Stimulated activated naive B cell treated with anti-CD40 and anti-IgM and Interleukin-4, amounts not matched to agents 10 μg/mL and 1 μg/mL and 100 μg/mL, for 72 hours (primary cell): ENCODE results near the gene PRKN.

Source experiments
- ATAC-seq, 2 donors: fragments of 150-1000 bp; cut with Tn5 transposase; replicated peaks; 2 replicates each; pipeline ENCODE4 v1.10.0; 2021; ENCODE audit warnings: moderate library complexity in 1 of 2
- DNase-seq: peaks from one replicate; pipeline ENCODE4 v3.0.0; 2021
- H3K27ac Mint-ChIP-seq: one replicate; pipeline ENCODE4 v1.8.0; 2022; ENCODE audit warnings: mild to moderate bottlenecking, mixed read lengths
- H3K27me3 Mint-ChIP-seq, 2 donors: one replicate each; pipeline ENCODE4 v1.8.0; 2022; ENCODE audit warnings: mixed read lengths in 2 of 2
- H3K36me3 Mint-ChIP-seq, 2 donors: one replicate each; pipeline ENCODE4 v1.8.0; 2022; ENCODE audit warnings: mixed read lengths in 2 of 2, mild to moderate bottlenecking in 1 of 2
- H3K4me1 Mint-ChIP-seq, 2 donors: one replicate each; pipeline ENCODE4 v1.8.0; 2022; ENCODE audit warnings: mixed read lengths in 2 of 2, mild to moderate bottlenecking in 1 of 2
- H3K4me3 Mint-ChIP-seq, 2 donors: one replicate each; pipeline ENCODE4 v1.8.0; 2022; ENCODE audit warnings: mild to moderate bottlenecking in 2 of 2, mixed read lengths in 2 of 2, moderate library complexity in 1 of 2
- H3K9me3 Mint-ChIP-seq, 2 donors: one replicate each; pipeline ENCODE4 v1.8.0; 2022; ENCODE audit warnings: mixed read lengths in 2 of 2, mild to moderate bottlenecking in 1 of 2

PRKN gene

DNA sequence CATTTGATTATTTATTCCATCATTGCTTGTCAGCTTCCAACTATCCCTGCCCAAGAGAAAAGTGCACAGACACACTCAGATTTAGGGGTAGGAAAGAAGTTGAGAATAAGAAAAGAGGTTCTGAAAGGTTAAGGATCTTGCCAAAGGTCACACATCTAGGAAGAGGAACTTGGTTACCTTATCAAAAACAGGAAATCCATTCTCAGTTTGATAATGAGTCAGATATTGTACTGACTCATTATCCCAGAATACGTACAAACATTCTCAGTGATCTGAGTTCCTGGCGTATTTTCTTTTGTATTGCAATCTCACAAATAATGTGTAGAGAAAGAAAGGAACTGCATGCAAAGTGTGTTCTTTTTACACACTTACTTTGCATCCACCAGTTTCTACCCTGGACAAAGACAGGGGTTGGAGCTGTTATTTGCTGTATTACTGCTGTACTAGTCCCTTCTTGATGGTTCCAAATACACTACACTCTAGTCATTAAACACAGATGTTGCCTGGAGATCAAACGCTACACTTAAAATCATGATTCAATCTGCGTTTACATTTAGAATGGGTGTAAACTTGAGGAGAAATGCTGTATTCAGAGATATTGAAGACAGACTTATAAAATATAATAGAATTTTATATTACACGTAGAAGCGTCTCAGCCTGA, 545.7 kb downstream of the PRKN start:
- Mint-ChIP-seq H3K4me3 (no peak overlapping the region), H3K27me3 (no peaks in the 10 kb centered on the region), H3K36me3 (no peaks in the 10 kb centered on the region), H3K4me1 (peaks cover 14 to 15% of the 10 kb centered on the region in 2 donors), H3K27ac (no peak overlapping the region), H3K9me3 (peaks cover 0 to 5% of the 10 kb centered on the region in 2 donors)
- ATAC-seq: peak; percentile 87 to 88
- no peak for DNase-seq

DNA sequence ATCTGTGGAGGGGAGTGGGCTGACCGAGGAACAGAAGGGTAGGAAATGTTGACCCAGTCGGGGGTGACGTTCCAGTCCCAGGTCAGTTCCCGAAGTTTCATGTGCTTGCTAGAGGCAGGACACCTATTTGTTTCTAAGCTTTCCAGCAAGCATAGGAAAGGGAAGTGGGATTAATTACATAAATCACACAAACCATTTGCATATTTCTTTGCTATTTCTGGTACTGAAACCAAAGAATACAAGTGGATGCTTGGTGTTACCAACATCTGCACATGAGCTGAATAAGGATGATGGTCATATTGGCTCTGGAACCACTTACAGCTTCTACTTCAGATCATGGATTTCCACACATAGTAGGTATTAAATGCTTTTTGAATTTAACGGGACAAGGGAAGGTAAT, 546.5 kb downstream of the PRKN start:
- peaks cover 14 to 15% of the 10 kb centered on the region in 2 donors for H3K4me1 Mint-ChIP-seq
- H3K9me3 Mint-ChIP-seq: peaks cover 0 to 5% of the 10 kb centered on the region in 2 donors
- no peak overlapping the region for H3K27ac Mint-ChIP-seq
- H3K4me3 Mint-ChIP-seq: peak overlapping the region in 1 of 2 donors; percentile 1
- H3K27me3 Mint-ChIP-seq: no peaks in the 10 kb centered on the region
- ATAC-seq (peak; percentile 42 to 48), DNase-seq (no peak)
- no peaks in the 10 kb centered on the region for H3K36me3 Mint-ChIP-seq

DNA sequence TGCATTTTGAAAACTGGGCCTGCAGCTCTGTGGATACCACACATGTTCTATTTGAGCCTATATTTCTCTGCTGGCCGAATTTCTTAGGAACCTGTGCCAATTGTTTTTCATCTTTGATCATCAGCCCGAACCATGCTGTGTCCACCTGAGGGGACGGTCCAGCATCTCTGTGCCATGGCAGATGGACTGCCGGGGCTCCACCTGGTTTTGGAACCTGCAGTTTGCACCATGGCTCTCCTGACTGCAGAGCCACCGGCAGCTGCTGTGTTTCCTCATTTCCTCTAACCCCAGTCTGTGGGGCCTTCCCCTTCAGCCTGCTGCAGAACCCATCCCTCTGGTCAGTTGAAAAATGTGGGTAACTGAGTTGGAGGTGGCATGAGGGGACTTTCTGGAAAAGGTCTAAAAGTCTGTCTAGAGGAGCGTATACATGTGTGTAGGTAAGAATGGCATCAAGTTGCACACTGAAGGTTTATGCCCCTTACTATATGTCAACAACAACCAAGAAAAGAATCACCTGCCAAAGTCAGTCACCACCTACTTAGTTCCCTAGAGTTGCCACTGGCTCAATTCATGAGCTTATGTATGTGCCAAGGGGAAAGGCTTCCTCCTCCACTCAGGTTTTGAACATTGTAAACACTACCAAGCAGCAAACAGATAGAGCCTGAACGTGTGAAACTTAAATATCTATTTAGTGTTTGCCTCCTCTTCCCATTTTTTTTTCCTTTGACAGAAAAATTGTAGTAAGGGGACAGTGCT, 548.2 kb downstream of the PRKN start:
- no peaks in the 10 kb centered on the region for H3K36me3 Mint-ChIP-seq
- H3K9me3 Mint-ChIP-seq: peaks cover 0 to 5% of the 10 kb centered on the region in 2 donors
- ATAC-seq: peak; percentile 26 to 35
- H3K4me3 Mint-ChIP-seq: no peak overlapping the region
- H3K27ac Mint-ChIP-seq: no peak overlapping the region
- no peaks in the 10 kb centered on the region for H3K27me3 Mint-ChIP-seq
- no peak for DNase-seq
- peaks cover 14 to 15% of the 10 kb centered on the region in 2 donors for H3K4me1 Mint-ChIP-seq

DNA sequence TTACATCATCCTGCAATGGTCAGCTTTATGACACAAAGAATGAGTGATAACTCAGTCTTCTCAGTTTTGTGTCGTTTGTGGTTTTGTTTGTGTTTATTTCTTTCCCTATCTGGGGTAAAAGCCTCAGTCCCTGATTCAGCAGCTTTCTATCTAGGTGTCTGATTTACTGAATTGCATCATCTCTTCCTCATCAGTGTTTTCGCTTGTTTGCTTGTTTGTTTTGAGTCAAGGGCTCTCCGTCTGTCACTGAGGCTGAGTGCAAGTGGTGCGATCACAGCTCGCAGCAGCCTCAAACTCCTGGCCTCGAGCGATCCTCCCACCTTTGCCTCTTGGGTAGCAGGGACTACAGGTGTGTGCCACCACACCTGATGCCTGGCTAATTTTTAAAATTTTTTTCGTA, 548.9 kb downstream of the PRKN start:
- peaks cover 0 to 5% of the 10 kb centered on the region in 2 donors for H3K9me3 Mint-ChIP-seq
- H3K4me3 Mint-ChIP-seq: no peak overlapping the region
- H3K27me3 Mint-ChIP-seq: no peaks in the 10 kb centered on the region
- H3K36me3 Mint-ChIP-seq: no peaks in the 10 kb centered on the region
- ATAC-seq (no peak), DNase-seq (no peak)
- no peak overlapping the region for H3K27ac Mint-ChIP-seq
- peaks cover 14 to 15% of the 10 kb centered on the region in 2 donors for H3K4me1 Mint-ChIP-seq

DNA sequence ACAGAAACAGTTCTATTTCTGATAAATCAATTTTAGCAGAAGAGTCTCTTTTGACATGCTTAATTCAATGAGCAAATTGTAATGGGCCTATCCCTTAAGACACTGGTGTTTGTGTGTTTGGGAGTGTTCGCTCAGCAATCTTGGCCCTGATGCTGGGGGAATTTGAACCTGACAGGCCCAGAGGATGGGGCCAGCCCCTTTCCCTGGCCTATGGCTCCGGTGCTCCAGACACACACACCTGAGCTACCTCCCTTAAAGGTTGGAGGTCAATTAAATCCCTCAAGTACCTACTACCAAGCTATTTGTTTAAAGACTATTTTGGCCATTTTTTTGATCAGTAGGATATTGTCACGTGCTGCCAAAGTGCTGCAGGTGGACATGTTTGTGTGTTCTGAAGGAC, 549.3 kb downstream of the PRKN start:
- Mint-ChIP-seq H3K4me1 (peaks cover 14 to 15% of the 10 kb centered on the region in 2 donors), H3K36me3 (no peaks in the 10 kb centered on the region), H3K27ac (no peak overlapping the region), H3K9me3 (peaks cover 0 to 5% of the 10 kb centered on the region in 2 donors), H3K27me3 (no peaks in the 10 kb centered on the region), H3K4me3 (no peak overlapping the region)
- DNase-seq: no peak
- ATAC-seq: no peak

DNA sequence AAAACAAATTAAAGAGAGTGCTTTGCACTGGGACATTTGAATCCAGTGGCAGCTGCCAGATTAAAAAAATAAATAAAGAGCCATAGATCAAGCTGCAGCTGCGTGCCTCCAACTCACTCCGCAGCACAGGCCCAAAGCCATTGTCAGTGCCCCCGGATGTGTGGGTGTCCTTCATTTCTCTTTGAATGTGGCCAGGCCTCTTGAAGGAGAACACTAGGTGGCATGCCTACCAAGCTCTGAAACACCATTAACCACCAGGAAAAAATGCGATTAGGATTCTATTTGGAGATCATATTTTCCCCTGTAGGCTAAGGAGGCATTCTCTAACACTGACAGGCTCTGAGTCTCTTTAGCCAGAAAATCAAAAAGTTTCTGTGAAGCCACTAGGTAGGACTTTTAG, 549.8 kb downstream of the PRKN start:
- H3K27me3 Mint-ChIP-seq: no peaks in the 10 kb centered on the region

DNA sequence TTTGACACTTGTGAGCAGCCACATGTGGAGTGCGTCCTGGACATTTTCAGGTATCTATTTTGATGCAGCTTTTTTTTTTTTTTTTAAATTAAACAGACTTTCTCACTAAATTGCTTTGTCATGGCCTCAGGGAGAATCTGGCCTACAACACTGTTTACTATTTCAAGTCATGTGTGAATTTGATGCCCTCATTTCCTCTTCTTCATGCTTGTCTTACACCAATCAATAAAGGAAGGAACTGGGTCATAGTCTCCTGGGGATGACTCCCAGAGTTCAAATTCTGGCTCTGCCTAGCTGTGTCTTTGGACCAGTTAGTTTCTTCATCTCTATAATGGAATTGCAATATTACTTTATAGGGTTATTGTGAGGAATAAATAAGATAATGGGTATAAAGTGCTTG, 554.1 kb downstream of the PRKN start:
- no peak overlapping the region for H3K4me3 Mint-ChIP-seq
- H3K9me3 Mint-ChIP-seq: no peaks in the 10 kb centered on the region
- no peaks in the 10 kb centered on the region for H3K36me3 Mint-ChIP-seq
- H3K27me3 Mint-ChIP-seq: no peaks in the 10 kb centered on the region
- ATAC-seq (no peak), DNase-seq (no peak)
- H3K4me1 Mint-ChIP-seq: no peaks in the 10 kb centered on the region
- no peak overlapping the region for H3K27ac Mint-ChIP-seq

More for the DNA sequence above, 549.8 kb downstream of the PRKN start:
- Mint-ChIP-seq H3K27ac (no peak overlapping the region), H3K4me3 (no peak overlapping the region), H3K4me1 (peaks cover 14 to 15% of the 10 kb centered on the region in 2 donors), H3K9me3 (peaks cover 0 to 5% of the 10 kb centered on the region in 2 donors), H3K36me3 (no peaks in the 10 kb centered on the region)
- ATAC-seq (no peak), DNase-seq (no peak)

DNA sequence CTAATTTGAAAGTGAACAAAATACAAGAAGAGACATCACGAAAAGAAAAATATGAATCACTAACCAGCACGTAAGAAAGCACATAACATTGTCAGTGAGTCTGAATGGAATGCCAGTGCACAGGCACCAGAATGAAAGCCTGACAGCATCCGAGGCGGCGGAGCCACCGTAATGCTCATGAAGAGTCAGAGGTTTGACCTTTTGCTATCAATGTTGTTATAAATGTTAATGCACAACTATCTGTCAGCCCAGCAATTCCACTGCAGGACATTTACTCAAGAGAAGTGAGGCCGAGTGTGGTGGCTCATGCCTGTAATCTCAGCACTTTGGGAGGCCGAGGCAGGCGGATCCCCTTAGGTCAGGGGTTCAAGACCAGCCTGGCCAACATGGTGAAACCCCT, 562.1 kb downstream of the PRKN start:
- H3K4me3 Mint-ChIP-seq: no peak overlapping the region
- no peaks in the 10 kb centered on the region for H3K27me3 Mint-ChIP-seq
- H3K36me3 Mint-ChIP-seq: no peaks in the 10 kb centered on the region
- H3K9me3 Mint-ChIP-seq: no peaks in the 10 kb centered on the region
- no peaks in the 10 kb centered on the region for H3K4me1 Mint-ChIP-seq
- no peak overlapping the region for H3K27ac Mint-ChIP-seq
- no peak for DNase-seq
- no peak for ATAC-seq

DNA sequence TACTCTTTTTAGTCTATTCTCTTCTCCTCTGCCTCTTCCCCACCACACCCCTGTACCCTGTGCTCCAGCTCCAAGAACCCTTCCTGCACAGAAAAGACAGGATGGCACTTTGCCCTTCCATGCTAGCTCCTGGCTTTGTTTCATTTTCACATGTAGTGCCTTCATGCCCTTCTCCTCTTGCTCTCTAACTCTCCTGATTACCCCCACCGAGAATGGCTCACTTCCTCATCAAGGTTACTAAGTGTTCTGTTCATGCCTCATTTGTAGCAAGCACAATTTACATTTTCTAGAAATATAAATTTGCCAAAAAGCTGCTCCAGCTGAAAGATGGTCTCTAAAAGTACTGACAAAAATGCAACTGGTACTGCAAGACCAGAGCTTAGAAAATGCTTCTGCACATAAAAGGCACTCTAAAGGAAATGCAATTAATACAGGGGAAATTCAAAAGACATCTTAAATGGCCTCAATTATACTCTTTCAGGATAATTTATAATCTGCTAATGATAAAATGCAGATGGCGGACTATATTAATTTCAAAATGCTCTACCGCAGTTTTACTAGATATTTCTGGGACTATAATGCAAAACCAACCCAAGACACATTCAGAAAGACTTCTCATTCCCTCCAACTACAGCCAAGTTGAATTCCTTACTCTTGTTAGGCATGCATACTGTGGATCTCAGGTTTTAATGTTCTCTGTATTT, 570.2 kb downstream of the PRKN start:
- H3K9me3 Mint-ChIP-seq: peaks cover 2 to 5% of the 10 kb centered on the region in 2 donors
- no peaks in the 10 kb centered on the region for H3K27me3 Mint-ChIP-seq
- H3K4me1 Mint-ChIP-seq: peaks cover 4 to 10% of the 10 kb centered on the region in 2 donors
- peak; percentile 96 for ATAC-seq
- no peak overlapping the region for H3K4me3 Mint-ChIP-seq
- no peak for DNase-seq
- peaks cover 0 to 1% of the 10 kb centered on the region in 2 donors for H3K36me3 Mint-ChIP-seq
- H3K27ac Mint-ChIP-seq: no peak overlapping the region

DNA sequence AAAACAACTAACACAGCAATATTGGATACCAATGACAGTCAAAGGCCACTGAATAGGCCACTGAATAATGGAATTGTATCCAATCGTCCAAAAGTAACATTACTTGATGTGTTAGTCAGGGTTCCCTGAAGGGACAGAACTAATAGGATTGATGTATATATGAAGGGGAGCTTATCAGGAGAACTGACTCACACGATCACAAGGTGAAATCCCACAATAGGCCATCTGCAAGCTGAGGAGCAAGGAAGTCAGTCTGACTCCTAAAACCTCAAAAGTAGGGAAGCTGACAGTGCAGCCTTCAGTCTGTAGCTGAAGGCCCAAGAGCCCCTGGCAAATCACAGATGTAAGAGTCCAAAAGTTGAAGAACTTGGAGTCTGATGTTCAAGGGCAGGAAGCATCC, 571.4 kb downstream of the PRKN start:
- DNase-seq: no peak
- ATAC-seq: no peak

DNA sequence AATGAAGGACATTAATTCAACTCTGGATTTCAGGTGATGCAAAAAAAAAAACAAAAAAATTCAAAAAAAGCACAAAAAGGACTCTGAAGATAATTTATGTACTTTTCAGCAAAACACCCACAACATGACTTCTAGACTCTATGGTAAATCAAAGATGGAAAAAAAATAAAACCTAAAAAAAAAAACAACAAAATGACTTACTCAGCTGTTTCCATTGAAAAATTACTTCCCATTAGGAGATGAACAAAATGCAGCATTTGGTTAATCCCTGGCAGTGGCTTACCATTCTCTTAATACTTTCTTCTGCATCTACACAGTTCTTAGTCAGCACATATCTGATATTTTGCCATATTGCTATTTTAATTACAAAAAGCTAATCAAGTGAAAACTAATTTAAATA, 572.6 kb downstream of the PRKN start:
- H3K4me1 Mint-ChIP-seq: peaks cover 7 to 22% of the 10 kb centered on the region in 2 donors
- H3K27me3 Mint-ChIP-seq: no peaks in the 10 kb centered on the region
- H3K36me3 Mint-ChIP-seq: peaks cover 0 to 1% of the 10 kb centered on the region in 2 donors
- peaks cover 2 to 5% of the 10 kb centered on the region in 2 donors for H3K9me3 Mint-ChIP-seq
- no peak for DNase-seq
- H3K4me3 Mint-ChIP-seq: no peak overlapping the region
- H3K27ac Mint-ChIP-seq: no peak overlapping the region
- no peak for ATAC-seq

More for the DNA sequence above, 571.4 kb downstream of the PRKN start:
- H3K36me3 Mint-ChIP-seq: peaks cover 0 to 1% of the 10 kb centered on the region in 2 donors
- H3K4me3 Mint-ChIP-seq: no peak overlapping the region
- H3K9me3 Mint-ChIP-seq: peaks cover 2 to 5% of the 10 kb centered on the region in 2 donors
- no peaks in the 10 kb centered on the region for H3K27me3 Mint-ChIP-seq
- H3K4me1 Mint-ChIP-seq: peaks cover 4 to 15% of the 10 kb centered on the region in 2 donors
- no peak overlapping the region for H3K27ac Mint-ChIP-seq

DNA sequence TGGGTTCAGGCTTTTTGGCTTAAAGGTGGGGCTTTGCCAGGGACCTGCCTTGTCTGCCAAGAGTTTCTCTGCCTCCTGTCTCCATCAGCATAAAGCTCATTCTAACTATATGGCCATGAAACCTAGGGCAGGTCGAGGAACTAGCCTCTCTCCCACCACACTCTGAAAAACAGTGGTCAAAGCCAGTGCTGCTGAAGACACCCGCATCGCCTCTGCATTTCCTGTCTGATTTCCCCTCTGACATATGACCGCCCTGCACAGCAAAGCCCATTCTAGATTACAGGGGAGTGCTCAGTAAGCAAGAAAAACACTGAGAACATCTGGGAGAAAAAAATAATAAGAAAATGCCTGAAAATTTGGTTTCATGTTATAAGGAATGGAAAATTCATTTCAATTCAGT, 573.6 kb downstream of the PRKN start:
- DNase-seq: no peak
- H3K4me1 Mint-ChIP-seq: peaks cover 7 to 22% of the 10 kb centered on the region in 2 donors
- H3K36me3 Mint-ChIP-seq: peaks cover 0 to 1% of the 10 kb centered on the region in 2 donors
- H3K4me3 Mint-ChIP-seq: no peak overlapping the region
- H3K27ac Mint-ChIP-seq: no peak overlapping the region
- peak in 1 of 2 donors; percentile 31 for ATAC-seq
- H3K9me3 Mint-ChIP-seq: peaks cover 2 to 8% of the 10 kb centered on the region in 2 donors
- H3K27me3 Mint-ChIP-seq: no peaks in the 10 kb centered on the region

DNA sequence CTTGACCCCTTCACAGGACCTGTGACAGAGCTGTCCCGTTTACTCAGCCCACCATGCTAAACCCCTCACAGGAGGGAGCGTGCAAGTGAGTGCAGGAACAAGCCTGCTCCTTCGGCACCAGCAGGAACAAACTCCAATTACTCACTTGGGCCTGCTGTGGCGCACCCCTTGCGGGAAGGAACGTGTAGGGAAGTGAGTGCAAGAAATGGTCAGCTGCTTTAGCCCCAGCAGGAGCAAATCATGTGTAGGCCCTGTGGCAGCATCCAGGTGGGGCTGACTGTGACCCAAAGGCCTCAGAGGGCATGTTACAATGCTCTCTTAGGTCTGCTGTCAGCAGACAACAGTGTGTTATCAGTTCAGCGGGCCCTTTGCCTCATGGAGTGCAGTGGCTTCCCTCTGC, 574.4 kb downstream of the PRKN start:
- H3K9me3 Mint-ChIP-seq: peaks cover 2 to 8% of the 10 kb centered on the region in 2 donors
- peaks cover 7 to 22% of the 10 kb centered on the region in 2 donors for H3K4me1 Mint-ChIP-seq
- H3K4me3 Mint-ChIP-seq: no peak overlapping the region
- ATAC-seq (no peak), DNase-seq (no peak)
- peaks cover 0 to 1% of the 10 kb centered on the region in 2 donors for H3K36me3 Mint-ChIP-seq
- H3K27me3 Mint-ChIP-seq: no peaks in the 10 kb centered on the region
- H3K27ac Mint-ChIP-seq: no peak overlapping the region

DNA sequence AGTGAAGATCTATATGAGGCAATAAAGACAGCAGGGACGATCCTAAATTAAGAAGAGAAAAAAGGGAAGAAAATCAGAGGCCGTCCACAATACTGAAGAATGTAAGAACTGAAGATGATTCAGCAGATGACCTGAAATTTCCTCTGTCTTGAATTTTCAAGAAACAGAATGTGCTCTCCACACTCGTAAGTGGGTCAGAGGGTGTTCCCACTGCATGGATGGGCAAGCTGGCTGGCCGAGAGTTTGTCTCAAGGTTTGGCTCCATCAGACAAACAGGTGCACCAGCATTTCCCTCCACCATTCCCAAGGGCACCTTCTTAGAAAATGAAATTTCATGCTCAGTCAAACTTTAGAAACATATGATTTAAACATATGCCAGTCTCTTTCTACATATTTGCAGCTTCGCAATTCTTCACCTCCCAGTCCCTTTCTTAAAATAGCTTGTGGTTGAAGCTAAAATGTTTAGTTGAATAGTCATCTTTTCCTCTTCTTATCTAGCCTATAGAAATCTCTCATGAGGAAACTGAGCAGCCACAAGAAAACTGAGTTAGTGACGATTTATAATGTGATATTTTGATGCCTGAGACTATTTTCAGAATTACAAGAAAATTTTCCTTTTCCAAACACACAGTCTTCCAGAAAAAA, 576.4 kb downstream of the PRKN start:
- Mint-ChIP-seq H3K27ac (no peak overlapping the region), H3K9me3 (peaks cover 2 to 8% of the 10 kb centered on the region in 2 donors), H3K4me3 (no peak overlapping the region), H3K27me3 (no peaks in the 10 kb centered on the region), H3K4me1 (peaks cover 4 to 11% of the 10 kb centered on the region in 2 donors), H3K36me3 (peaks cover 0 to 1% of the 10 kb centered on the region in 2 donors)
- DNase-seq: no peak
- peak; percentile 59 to 69 for ATAC-seq
